Chondrocyte (in vitro differentiated cells): ENCODE results near the gene TMEM108. TPM values are rescaled to one million over a fixed set of nuclear protein-coding genes. Genes with fewer than 3 reads are reported as not detected.

Source experiments
- DNase-seq: peaks from one replicate; pipeline ENCODE4 v3.0.0; 2021; ENCODE audit warnings: mixed read lengths, low spot score
- H3K27ac Mint-ChIP-seq: one replicate; pipeline ENCODE4 v1.8.0; 2021; ENCODE audit warnings: mild to moderate bottlenecking, moderate library complexity, mixed read lengths; ENCODE audit not compliant: unreplicated experiment
- H3K27me3 Mint-ChIP-seq: 2 replicates; pipeline ENCODE4 v1.8.0; 2021; ENCODE audit warnings: low read depth, mixed read lengths
- H3K36me3 Mint-ChIP-seq: 2 replicates; pipeline ENCODE4 v1.8.0; 2021; ENCODE audit warnings: low read depth, mixed read lengths
- H3K4me1 Mint-ChIP-seq: 2 replicates; pipeline ENCODE4 v1.8.0; 2021; ENCODE audit warnings: low read depth, mild to moderate bottlenecking, mixed read lengths
- H3K4me3 Mint-ChIP-seq: one replicate; pipeline ENCODE4 v1.8.0; 2021; ENCODE audit warnings: mild to moderate bottlenecking, moderate library complexity, mixed read lengths; ENCODE audit not compliant: unreplicated experiment
- H3K9me3 Mint-ChIP-seq: 2 replicates; pipeline ENCODE4 v1.8.0; 2021; ENCODE audit warnings: low read depth, mixed read lengths
- total RNA-seq: library from RNA; stranded (reverse); gene quantifications from 3 replicates; pipeline ENCODE4 v1.2.1, GENCODE V29; 2021
- TF ChIP-seq, protein P1 (sequence below): fragments of 200-600 bp; sonication (generic); IDR thresholded peaks from 2 replicates; pipeline ENCODE4 v1.5.0; 2021; ENCODE audit warnings: antibody characterized with exemption, mild to moderate bottlenecking, moderate library complexity

TMEM108 gene
- total RNA-seq, 1 donor from 2014 or later = 5.6 TPM

DNA sequence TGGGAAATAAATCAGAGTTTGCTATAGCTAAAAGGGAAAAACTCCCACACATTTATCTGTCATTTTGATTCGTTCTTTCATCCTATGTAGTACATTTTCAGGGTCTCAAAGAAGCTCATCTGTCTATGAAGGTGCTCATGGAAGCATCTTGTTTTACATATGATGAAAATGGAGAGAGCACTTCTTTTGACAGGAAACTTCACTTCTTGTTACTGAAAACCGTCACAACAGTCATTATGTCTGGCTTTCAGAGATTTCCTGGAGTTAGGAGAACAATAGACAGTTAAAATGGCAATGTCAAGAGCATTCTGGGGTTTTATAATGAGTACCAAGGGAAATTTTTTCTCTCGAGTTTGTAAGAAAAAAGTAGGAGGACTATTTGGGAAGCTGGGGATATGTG lies 83.3 kb downstream of the TMEM108 start:
- Mint-ChIP-seq H3K9me3 (no peaks in the 10 kb centered on the region), H3K27ac (no peak overlapping the region), H3K4me3 (no peak overlapping the region), H3K4me1 (no peaks in the 10 kb centered on the region), H3K36me3 (no peaks in the 10 kb centered on the region), H3K27me3 (peaks cover 6% of the 10 kb centered on the region)
- TF ChIP-seq, protein P1, sequence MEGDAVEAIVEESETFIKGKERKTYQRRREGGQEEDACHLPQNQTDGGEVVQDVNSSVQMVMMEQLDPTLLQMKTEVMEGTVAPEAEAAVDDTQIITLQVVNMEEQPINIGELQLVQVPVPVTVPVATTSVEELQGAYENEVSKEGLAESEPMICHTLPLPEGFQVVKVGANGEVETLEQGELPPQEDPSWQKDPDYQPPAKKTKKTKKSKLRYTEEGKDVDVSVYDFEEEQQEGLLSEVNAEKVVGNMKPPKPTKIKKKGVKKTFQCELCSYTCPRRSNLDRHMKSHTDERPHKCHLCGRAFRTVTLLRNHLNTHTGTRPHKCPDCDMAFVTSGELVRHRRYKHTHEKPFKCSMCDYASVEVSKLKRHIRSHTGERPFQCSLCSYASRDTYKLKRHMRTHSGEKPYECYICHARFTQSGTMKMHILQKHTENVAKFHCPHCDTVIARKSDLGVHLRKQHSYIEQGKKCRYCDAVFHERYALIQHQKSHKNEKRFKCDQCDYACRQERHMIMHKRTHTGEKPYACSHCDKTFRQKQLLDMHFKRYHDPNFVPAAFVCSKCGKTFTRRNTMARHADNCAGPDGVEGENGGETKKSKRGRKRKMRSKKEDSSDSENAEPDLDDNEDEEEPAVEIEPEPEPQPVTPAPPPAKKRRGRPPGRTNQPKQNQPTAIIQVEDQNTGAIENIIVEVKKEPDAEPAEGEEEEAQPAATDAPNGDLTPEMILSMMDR = no peak
- DNase-seq = no peak

DNA sequence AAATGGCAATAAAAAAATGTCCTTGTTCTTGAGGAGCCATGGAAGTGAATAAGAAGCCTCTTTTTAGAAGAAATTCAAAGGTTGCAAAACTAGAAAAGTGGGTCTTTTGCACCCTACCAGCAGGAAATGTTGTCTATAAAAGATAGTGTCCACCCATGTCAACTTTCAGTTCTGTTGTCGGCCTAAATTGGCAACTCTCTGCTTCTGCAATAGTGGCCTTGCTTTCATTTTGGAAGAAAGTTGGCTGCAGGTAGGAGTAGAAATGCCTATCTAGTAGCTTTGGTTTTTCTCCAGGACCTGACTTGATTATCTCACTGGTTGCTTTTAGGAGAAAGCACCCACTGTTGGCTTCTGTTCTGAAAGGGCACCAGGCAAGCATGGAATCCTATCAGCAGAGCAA lies 85.4 kb downstream of the TMEM108 start:
- H3K4me3 Mint-ChIP-seq = no peak overlapping the region
- TF ChIP-seq, protein P1 = no peak
- no peaks in the 10 kb centered on the region for H3K9me3 Mint-ChIP-seq
- H3K36me3 Mint-ChIP-seq = no peaks in the 10 kb centered on the region
- DNase-seq = no peak
- H3K27ac Mint-ChIP-seq = no peak overlapping the region
- no peaks in the 10 kb centered on the region for H3K4me1 Mint-ChIP-seq
- peaks cover 6% of the 10 kb centered on the region for H3K27me3 Mint-ChIP-seq

DNA sequence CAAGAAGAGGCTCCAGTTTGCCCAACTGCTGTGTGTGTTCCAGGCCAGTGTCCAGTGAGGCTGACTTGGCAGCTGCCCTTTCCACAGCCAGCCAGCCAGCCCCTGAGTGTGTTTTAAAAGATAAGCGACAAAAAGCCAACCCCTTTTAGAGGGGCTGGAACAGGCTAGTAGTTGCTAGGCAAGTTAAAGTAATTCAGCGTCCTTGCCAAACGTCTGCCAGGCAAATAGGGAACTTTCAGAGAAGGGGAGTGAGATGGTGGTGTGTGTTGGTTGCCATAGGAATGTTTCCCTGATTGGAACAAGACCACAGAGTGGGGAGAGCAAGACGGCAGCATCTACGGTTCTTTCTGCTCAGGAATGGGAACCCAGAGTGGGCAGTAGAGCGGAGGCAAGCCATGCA lies 86.3 kb downstream of the TMEM108 start:
- Mint-ChIP-seq H3K4me1 (no peaks in the 10 kb centered on the region), H3K9me3 (no peaks in the 10 kb centered on the region), H3K27me3 (peaks cover 6% of the 10 kb centered on the region), H3K27ac (no peak overlapping the region), H3K36me3 (no peaks in the 10 kb centered on the region), H3K4me3 (no peak overlapping the region)
- no peak for DNase-seq
- TF ChIP-seq, protein P1 = no peak

DNA sequence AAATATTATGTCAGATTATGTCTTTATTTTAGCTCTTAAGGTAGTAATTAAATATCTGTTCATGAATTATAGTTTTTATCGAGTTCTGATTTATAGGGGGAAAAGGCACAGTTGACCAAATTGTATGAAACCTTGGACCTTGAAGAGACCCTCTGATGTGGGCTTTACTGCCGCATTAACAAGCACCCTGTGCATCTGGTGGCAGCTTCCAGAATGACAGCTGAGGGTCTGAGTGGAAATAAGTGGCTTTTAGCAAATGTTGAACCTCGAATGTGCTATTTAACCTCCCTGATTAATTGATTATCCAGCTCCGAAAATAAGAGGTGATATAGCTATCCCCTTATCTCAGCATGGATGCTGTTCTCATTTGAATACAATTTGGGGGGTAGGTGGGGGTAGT lies 87.0 kb downstream of the TMEM108 start:
- Mint-ChIP-seq H3K9me3 (no peaks in the 10 kb centered on the region), H3K27me3 (peaks cover 6% of the 10 kb centered on the region), H3K4me1 (no peaks in the 10 kb centered on the region), H3K27ac (no peak overlapping the region), H3K36me3 (no peaks in the 10 kb centered on the region), H3K4me3 (no peak overlapping the region)
- DNase-seq = no peak
- TF ChIP-seq, protein P1 = no peak

DNA sequence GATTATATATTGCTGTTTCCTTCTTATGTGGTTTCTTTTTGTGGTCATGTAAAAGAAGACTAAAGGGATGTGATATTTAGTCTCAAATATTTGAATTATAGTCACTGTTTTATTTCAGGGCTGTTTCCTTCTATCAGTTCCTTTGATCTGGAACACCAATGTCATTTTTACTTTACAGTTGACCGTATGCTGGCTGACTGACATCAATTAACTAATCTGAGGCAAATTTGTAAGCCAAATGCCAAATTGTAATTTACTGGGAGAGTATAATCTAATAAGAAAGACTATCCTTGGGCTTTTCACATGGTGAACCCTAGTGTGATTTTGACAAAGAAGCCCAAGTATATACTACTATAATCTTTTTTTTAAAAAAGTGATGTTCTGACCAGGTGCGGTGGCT lies 87.6 kb downstream of the TMEM108 start:
- H3K36me3 Mint-ChIP-seq = no peaks in the 10 kb centered on the region
- no peaks in the 10 kb centered on the region for H3K9me3 Mint-ChIP-seq
- TF ChIP-seq, protein P1 = no peak
- H3K27ac Mint-ChIP-seq = no peak overlapping the region
- peaks cover 6% of the 10 kb centered on the region for H3K27me3 Mint-ChIP-seq
- no peak for DNase-seq
- H3K4me1 Mint-ChIP-seq = no peaks in the 10 kb centered on the region
- no peak overlapping the region for H3K4me3 Mint-ChIP-seq
